H1 (cell line): ENCODE results near the gene SNORC. TPM values are rescaled to one million over a fixed set of nuclear protein-coding genes. Genes with fewer than 3 reads are reported as not detected.

ENCODE experiments used
- CTCF ChIA-PET: fragments of 300-600 bp; sonication (Branson Sonifier 250); formaldehyde crosslinking; loops from one replicate; lab custom pipeline; 2021; ENCODE audit not compliant: partially characterized antibody; lab: Charles Lee
- POLR2A ChIA-PET: fragments of 300-600 bp; sonication (Branson Sonifier 250); formaldehyde crosslinking; loops from one replicate; lab custom pipeline; 2021; ENCODE audit warnings: inconsistent platforms; ENCODE audit not compliant: partially characterized antibody; lab: Charles Lee
- DNase-seq, 2 experiments: peaks; one replicate each; pipeline versions ENCODE4 v3.0.0 to v3.0.0-alpha.2; 2010 to 2022; ENCODE audit warnings: low spot score in 2 of 2, low read depth in 1 of 2, mixed read lengths in 1 of 2
- FAIRE-seq: peaks from 2 replicates; lab custom pipeline; 2011; peaks lifted over from hg19 to GRCh38; lab: Jason Lieb, UNC
- H2AFZ ChIP-seq: 2 replicates; pipeline ENCODE4 v1.8.1; 2012; ENCODE audit warnings: low read length, inconsistent platforms
- H2AK5ac ChIP-seq: 2 replicates; pipeline ENCODE4 v1.6.1; 2013; ENCODE audit warnings: low read depth, low read length
- H2BK120ac ChIP-seq: replicated peaks from 2 replicates; pipeline ENCODE3; 2013; ENCODE audit warnings: low read depth, low read length, inconsistent platforms
- H2BK12ac ChIP-seq: 2 replicates; pipeline ENCODE4 v1.6.1; 2013; ENCODE audit warnings: low read depth, low read length
- H2BK15ac ChIP-seq: 2 replicates; pipeline ENCODE4 v1.6.1; 2013; ENCODE audit warnings: low read length
- H2BK20ac ChIP-seq: 2 replicates; pipeline ENCODE4 v1.6.1; 2013; ENCODE audit warnings: low read length
- H2BK5ac ChIP-seq: 2 replicates; pipeline ENCODE4 v1.6.1; 2013; ENCODE audit warnings: low read depth, low read length
- H3K14ac ChIP-seq: 2 replicates; pipeline ENCODE4 v1.6.1; 2013; ENCODE audit warnings: inconsistent platforms; ENCODE audit not compliant: insufficient read length
- H3K18ac ChIP-seq: 2 replicates; pipeline ENCODE4 v1.6.1; 2013; ENCODE audit warnings: low read length; ENCODE audit errors: extremely low read depth
- H3K23ac ChIP-seq: 2 replicates; pipeline ENCODE4 v1.6.1; 2013; ENCODE audit warnings: inconsistent platforms; ENCODE audit not compliant: insufficient read length
- H3K23me2 ChIP-seq: 2 replicates; pipeline ENCODE4 v1.6.1; 2013; ENCODE audit warnings: low read depth, low read length
- H3K27ac ChIP-seq: 2 replicates; pipeline ENCODE4 v1.6.1; 2011; ENCODE audit warnings: low read depth, low read length, inconsistent platforms
- H3K27me3 ChIP-seq, 4 experiments: replicated peaks in 1 of 4; 1 replicate in 1 of 4; 2 replicates in 3 of 4; pipeline versions ENCODE4 v1.6.1 to v1.8.1; 2011 to 2013; ENCODE audit warnings: low read length in 3 of 4, mild to moderate bottlenecking in 3 of 4, inconsistent platforms in 2 of 4, mixed read lengths in 2 of 4, moderate library complexity in 1 of 4; ENCODE audit not compliant: control insufficient read depth in 3 of 4, insufficient read depth in 3 of 4; ENCODE audit errors: extremely low read depth in 1 of 4
- H3K36me3 ChIP-seq, 4 experiments: 2 replicates each; pipeline versions ENCODE4 v1.6.1 to v1.8.1; 2011 to 2013; ENCODE audit warnings: mild to moderate bottlenecking in 4 of 4, low read length in 3 of 4, moderate library complexity in 2 of 4, control low read depth in 1 of 4, inconsistent platforms in 1 of 4; ENCODE audit not compliant: insufficient read depth in 4 of 4, control insufficient read depth in 2 of 4
- H3K4ac ChIP-seq: replicated peaks from 2 replicates; pipeline ENCODE3; 2013; ENCODE audit warnings: low read length, low read depth, mixed read lengths, inconsistent platforms; ENCODE audit not compliant: insufficient read length
- H3K4me1 ChIP-seq, 4 experiments: replicated peaks in 1 of 4; 1 replicate in 1 of 4; 2 replicates in 3 of 4; pipeline versions ENCODE4 v1.6.1 to v1.8.1; 2011 to 2013; ENCODE audit warnings: low read length in 3 of 4, inconsistent platforms in 2 of 4, mixed read lengths in 1 of 4; ENCODE audit not compliant: insufficient read depth in 4 of 4, control insufficient read depth in 3 of 4
- H3K4me2 ChIP-seq, 2 experiments: 2 replicates each; pipeline versions ENCODE4 v1.6.1 to v1.8.1; 2011 to 2013; ENCODE audit warnings: low read depth in 2 of 2, low read length in 2 of 2, control low read depth in 1 of 2, inconsistent platforms in 1 of 2, mild to moderate bottlenecking in 1 of 2; ENCODE audit not compliant: insufficient read depth in 1 of 2
- H3K4me3 ChIP-seq, 4 experiments: fragments of 200-600, 300-600 bp in 1 of 4; sonication (generic), shearing (Covaris generic), sonication (Bioruptor Twin) in 1 of 4; 2 replicates each; pipeline versions ENCODE4 v1.5.1 to v1.8.1; 2011 to 2016; ENCODE audit warnings: low read length in 4 of 4, low read depth in 3 of 4, control low read depth in 2 of 4, inconsistent platforms in 2 of 4, mild to moderate bottlenecking in 2 of 4, mixed read lengths in 1 of 4, moderate library complexity in 1 of 4; ENCODE audit not compliant: insufficient read depth in 2 of 4; ENCODE audit errors: extremely low read depth in 1 of 4
- H3K56ac ChIP-seq: replicated peaks from 2 replicates; pipeline ENCODE3; 2013; ENCODE audit warnings: low read depth, mild to moderate bottlenecking, mixed read lengths, low read length, inconsistent platforms; ENCODE audit not compliant: insufficient read length
- H3K79me1 ChIP-seq: 2 replicates; pipeline ENCODE4 v1.6.1; 2013; ENCODE audit warnings: low read depth, low read length, control low read depth
- H3K79me2 ChIP-seq, 2 experiments: 2 replicates each; pipeline versions ENCODE4 v1.6.1 to v1.8.1; 2012 to 2013; ENCODE audit warnings: low read length in 2 of 2, mild to moderate bottlenecking in 2 of 2, inconsistent platforms in 1 of 2; ENCODE audit not compliant: insufficient read depth in 2 of 2, control insufficient read depth in 1 of 2
- H3K9ac ChIP-seq, 4 experiments: replicated peaks in 1 of 4; 1 replicate in 1 of 4; 2 replicates in 3 of 4; pipeline versions ENCODE4 v1.6.1 to v1.8.1; 2011 to 2013; ENCODE audit warnings: low read depth in 3 of 4, low read length in 3 of 4, control low read depth in 2 of 4, mild to moderate bottlenecking in 2 of 4, moderate library complexity in 2 of 4, inconsistent platforms in 1 of 4; ENCODE audit errors: extremely low read depth in 1 of 4
- H3K9me3 ChIP-seq, 2 experiments: 2 replicates each; pipeline versions ENCODE4 v1.6.1 to v1.8.1; 2012 to 2013; ENCODE audit warnings: mild to moderate bottlenecking in 2 of 2, moderate library complexity in 2 of 2, control low read depth in 1 of 2, inconsistent platforms in 1 of 2, low read depth in 1 of 2, low read length in 1 of 2, mixed read lengths in 1 of 2; ENCODE audit not compliant: insufficient read depth in 2 of 2
- H4K20me1 ChIP-seq, 2 experiments: replicated peaks in 1 of 2; 2 replicates each; pipeline versions ENCODE3 to v1.8.1; 2011 to 2013; ENCODE audit warnings: inconsistent platforms in 2 of 2, low read length in 2 of 2, mild to moderate bottlenecking in 1 of 2; ENCODE audit not compliant: insufficient read depth in 2 of 2, control insufficient read depth in 1 of 2
- H4K5ac ChIP-seq: 2 replicates; pipeline ENCODE4 v1.6.1; 2013; ENCODE audit warnings: low read length, low read depth, mixed read lengths, inconsistent platforms; ENCODE audit not compliant: insufficient read length
- H4K8ac ChIP-seq: 2 replicates; pipeline ENCODE4 v1.8.0; 2013; ENCODE audit warnings: mild to moderate bottlenecking, moderate library complexity, low read length, inconsistent platforms; ENCODE audit not compliant: insufficient read depth; ENCODE audit errors: extremely low read depth
- H4K91ac ChIP-seq: replicated peaks from 2 replicates; pipeline ENCODE3; 2013; ENCODE audit warnings: low read length, mixed read lengths, inconsistent platforms; ENCODE audit not compliant: insufficient read length
- ATF2 ChIP-seq: IDR thresholded peaks from 2 replicates; pipeline ENCODE4 v1.6.1; 2012; ENCODE audit warnings: low read length, inconsistent platforms
- MAX ChIP-seq: IDR thresholded peaks from 2 replicates; pipeline ENCODE4 v1.6.1; 2012; ENCODE audit warnings: inconsistent platforms
- NRF1 ChIP-seq: IDR thresholded peaks from 2 replicates; pipeline ENCODE4 v1.6.1; 2011; ENCODE audit warnings: mild to moderate bottlenecking, low read depth, low read length, improper control_type of control experiment
- PHF8 ChIP-seq: fragments of 200-600 bp; sonication (generic); conservative IDR thresholded peaks from 2 replicates; pipeline ENCODE4 v1.7.1; 2012; ENCODE audit warnings: low read depth, mild to moderate bottlenecking, inconsistent platforms, low read length, moderate library complexity
- SIN3A ChIP-seq, 2 experiments: IDR thresholded peaks in 1 of 2; conservative IDR thresholded peaks in 1 of 2; 2 replicates each; pipeline ENCODE4 v1.6.1; 2011 to 2012; ENCODE audit warnings: low read length in 2 of 2, improper control_type of control experiment in 1 of 2, low read depth in 1 of 2, mild to moderate bottlenecking in 1 of 2
- SIX5 ChIP-seq: IDR thresholded peaks from 2 replicates; pipeline ENCODE4 v1.6.1; 2011; ENCODE audit warnings: mild to moderate bottlenecking, low read depth, low read length
- SP4 ChIP-seq: IDR thresholded peaks from 2 replicates; pipeline ENCODE4 v1.6.1; 2012; ENCODE audit warnings: low read length, inconsistent platforms
- SUZ12 ChIP-seq: fragments of 200-600 bp; sonication (generic); IDR thresholded peaks from 2 replicates; pipeline ENCODE4 v1.6.1; 2012; ENCODE audit warnings: mild to moderate bottlenecking, inconsistent platforms, low read length, moderate library complexity, mixed read lengths
- YY1 ChIP-seq: IDR thresholded peaks from 2 replicates; pipeline ENCODE4 v1.6.1; 2011; ENCODE audit warnings: low read depth, mild to moderate bottlenecking, low read length
- WGBS, 2 experiments: shearing (Covaris generic) in 1 of 2; methylation state at CpG; one replicate each; pipeline versions ENCODE4 v1.1.6 to v1.1.7; 2013 to 2015; ENCODE audit warnings: low lambda C conversion rate in 2 of 2, mixed read lengths in 2 of 2, inconsistent platforms in 1 of 2, low coverage in 1 of 2, missing lambda C conversion rate in 1 of 2; ENCODE audit not compliant: insufficient replicate concordance in 2 of 2, insufficient coverage in 1 of 2, insufficient read length in 1 of 2; ENCODE audit errors: extremely low coverage in 1 of 2, missing lambda C conversion rate in 1 of 2; 5-methylcytosine and 5-hydroxymethylcytosine counted together
- polyA plus RNA-seq, 7 experiments: library from polyadenylated mRNA; depleted of rRNA in 3 of 7; stranded (reverse) in 5 of 7; unstranded in 2 of 7; fragments of >200 nt in 5 of 7; fragments of 200-250 nt in 2 of 7; gene quantifications; 1 replicate in 5 of 7; 2 replicates in 1 of 7; 4 replicates in 1 of 7; pipeline versions ENCODE4 v1.2.1 to v1.2.3, GENCODE V29; 2011 to 2013; ENCODE audit warnings: missing spikeins in 2 of 7, mixed read lengths in 2 of 7
- total RNA-seq: library from RNA; stranded (reverse); fragmentation: NEBNext Ultra II Directional; extraction: Animal tissue kit (Norgen Biotek cat#: 25700); gene quantifications from 2 replicates; pipeline ENCODE4 v1.2.1, GENCODE V29; 2021
- TF ChIP-seq, protein P1 (sequence below): IDR thresholded peaks from 2 replicates; pipeline ENCODE4 v1.6.1; 2011; ENCODE audit warnings: low read length, improper control_type of control experiment

The SNORC gene
- total and polyA plus RNA-seq, 2 of the 8 experiments (the other 6 are each of a cell fraction or from before 2014, with no cell fraction given): 1.6 to 1.8 TPM

GRCh38 chr2:232894251-232894650, 24.2 kb downstream of the SNORC start:
- Histone ChIP-seq H3K4me3 (no peak overlapping the region), H3K56ac (no peak overlapping the region), H2AFZ (no peak overlapping the region), H3K9ac (no peak overlapping the region), H2BK20ac (no peak overlapping the region), H3K27ac (no peak overlapping the region), H4K5ac (no peak overlapping the region), H3K4ac (no peak overlapping the region), H3K9me3 (no peaks in the 10 kb centered on the region), H3K18ac (no peak overlapping the region), H2BK12ac (0 out of 2 replicates have a peak overlapping the region, but pooled peaks have one; percentile 27), H3K23me2 (peaks cover 6% of the 10 kb centered on the region; the same call in 1 of the 2 replicates), H3K79me2 (no peaks in the 10 kb centered on the region), H3K14ac (no peak overlapping the region), H4K20me1 (peaks cover 0 to 2% of the 10 kb centered on the region in 2 experiments), H3K23ac (no peak overlapping the region), H4K8ac (peak overlapping the region; percentile 3; the same call in 1 of the 2 replicates), H2BK5ac (no peak overlapping the region), H2AK5ac (no peak overlapping the region), H2BK120ac (no peak overlapping the region), H3K27me3 (no peaks in the 10 kb centered on the region), H3K36me3 (no peaks in the 10 kb centered on the region), H2BK15ac (no peak overlapping the region), H3K4me1 (peaks cover 0 to 16% (median 9%) of the 10 kb centered on the region in 4 experiments; a peak in 6 of 7 replicates), H3K79me1 (no peaks in the 10 kb centered on the region), H3K4me2 (no peak overlapping the region), H4K91ac (no peak overlapping the region)
- ChIA-PET CTCF (interaction anchor here (0.5 to 1.7 kb wide), 7 partner anchors 10 to 295 kb away, joined by 3 to 4 read pairs (median 3); no protein-coding TSS in a partner anchor), POLR2A (no interaction called here)
- no peak for DNase-seq
- no peak for FAIRE-seq
- WGBS, 2 experiments: 95% methylated on average over 8 of the region's 9 CpGs; no CpG with 5 or more reads in 1 of the 2 experiments
- no peak for TF ChIP-seq SIX5
- TF ChIP-seq SIN3A (conservative IDR thresholded peaks at IDR 0.05 in 1 of 2, IDR thresholded peaks at IDR 0.05 in 1 of 2; ENCODE audit: low read depth in 1 of 2, low read length in 2 of 2): no peak
- TF ChIP-seq MAX: no peak
- no peak for TF ChIP-seq PHF8
- no peak for TF ChIP-seq ATF2
- TF ChIP-seq, protein P1, sequence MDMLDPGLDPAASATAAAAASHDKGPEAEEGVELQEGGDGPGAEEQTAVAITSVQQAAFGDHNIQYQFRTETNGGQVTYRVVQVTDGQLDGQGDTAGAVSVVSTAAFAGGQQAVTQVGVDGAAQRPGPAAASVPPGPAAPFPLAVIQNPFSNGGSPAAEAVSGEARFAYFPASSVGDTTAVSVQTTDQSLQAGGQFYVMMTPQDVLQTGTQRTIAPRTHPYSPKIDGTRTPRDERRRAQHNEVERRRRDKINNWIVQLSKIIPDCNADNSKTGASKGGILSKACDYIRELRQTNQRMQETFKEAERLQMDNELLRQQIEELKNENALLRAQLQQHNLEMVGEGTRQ: no peak
- no peak for TF ChIP-seq SP4
- no peak for TF ChIP-seq NRF1
- TF ChIP-seq SUZ12: no peak
- TF ChIP-seq YY1: no peak
